ENCODE data around the gene NACA2.
"Not testable (repeated sequence)": the region's sequence is repeated elsewhere in the genome, so short reads cannot be mapped to it uniquely, and the experiment has no call there.

The NACA2 gene

GRCh38 chr17:61591018-61591417 lies at the start of gene NACA2:
TSS of gene NACA2 (minus strand) at chr17:61591219. CDS start at chr17:61591180, 39 bp downstream.
- no peak for DNase-seq

DNA sequence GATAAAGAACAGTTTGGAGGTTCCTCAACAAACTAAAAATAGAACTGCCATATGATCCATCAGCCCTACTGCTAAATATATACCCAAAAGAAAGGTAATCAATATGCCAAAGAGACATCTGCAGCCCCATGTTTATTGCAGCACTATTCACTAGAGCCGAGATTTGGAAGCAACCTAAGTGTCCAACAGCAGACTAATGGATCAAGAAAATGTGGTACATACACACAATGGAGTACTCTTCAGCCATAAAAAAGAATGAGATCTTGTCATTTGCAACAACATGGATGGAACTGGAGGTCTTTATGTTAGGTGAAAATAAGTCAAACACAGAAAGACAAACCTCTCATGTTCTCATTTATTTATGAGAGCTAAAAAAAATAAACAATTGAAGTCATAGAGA lies 48.8 kb upstream of the NACA2 start:
- DNase-seq = no peak

GRCh38 chr17:61638087-61638486 lies 47.1 kb upstream of the NACA2 start:
- no peak for DNase-seq

GRCh38 chr17:61635913-61636432 lies 45.0 kb upstream of the NACA2 start:
- DNase-seq = no peak

GRCh38 chr17:61634942-61635538 lies 44.0 kb upstream of the NACA2 start:
- no peak for DNase-seq

DNA sequence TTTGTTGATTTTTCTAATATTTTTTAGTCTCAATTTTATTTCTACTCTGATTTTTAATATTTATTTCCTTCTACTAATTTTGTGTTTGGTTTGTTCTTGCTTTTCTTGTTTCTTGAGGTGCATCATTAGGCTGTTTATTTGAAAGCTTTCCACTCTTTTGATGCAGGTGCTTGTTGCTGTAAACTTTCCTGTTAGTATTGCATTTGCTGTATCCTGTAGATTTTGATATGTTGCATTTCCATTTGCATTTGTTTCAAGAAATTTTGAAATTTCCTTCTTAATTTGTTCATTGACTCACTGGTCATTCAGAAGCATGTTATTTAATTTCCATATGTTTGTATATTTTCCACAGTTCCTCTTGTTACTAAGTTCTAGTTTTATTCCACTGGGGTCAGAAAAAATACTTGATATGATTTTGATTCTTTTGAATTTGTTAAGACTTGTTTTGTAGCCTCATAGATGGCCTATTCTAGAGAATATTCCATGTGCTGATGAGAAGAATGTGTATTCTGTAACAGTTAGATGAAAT lies 43.1 kb upstream of the NACA2 start:
- DNase-seq = no peak

GRCh38 chr17:61632826-61633225 lies 41.8 kb upstream of the NACA2 start:
- DNase-seq = no peak

GRCh38 chr17:61631800-61632199 lies 40.8 kb upstream of the NACA2 start:
- DNase-seq = no peak

- not testable (repeated sequence) for DNase-seq
Observed at GRCh38 chr17:61628158-61628557, 37.1 kb upstream of the NACA2 start.

GRCh38 chr17:61627658-61628057 lies 36.6 kb upstream of the NACA2 start:
- no peak for DNase-seq

GRCh38 chr17:61627125-61627524 lies 36.1 kb upstream of the NACA2 start:
- no peak for DNase-seq

DNA sequence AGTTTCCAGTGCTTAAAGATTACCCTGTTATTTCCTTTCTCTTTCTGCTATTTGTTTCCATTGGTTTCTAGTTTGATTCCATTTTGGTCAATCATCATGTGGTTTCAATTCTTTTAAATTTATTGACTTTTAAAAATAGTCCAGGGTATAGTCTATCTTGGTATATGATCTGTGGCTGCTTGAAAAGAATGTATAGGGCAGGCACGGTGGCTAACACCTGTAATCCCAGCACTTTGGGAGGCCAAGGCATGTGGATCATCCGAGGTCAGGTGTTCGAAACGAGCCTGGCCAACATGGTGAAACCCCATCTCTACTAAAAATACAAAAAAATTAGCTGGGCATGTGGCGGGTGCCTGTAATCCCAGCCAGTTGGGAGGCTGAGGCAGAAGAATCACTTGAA lies 34.5 kb upstream of the NACA2 start:
- no peak for DNase-seq

DNA sequence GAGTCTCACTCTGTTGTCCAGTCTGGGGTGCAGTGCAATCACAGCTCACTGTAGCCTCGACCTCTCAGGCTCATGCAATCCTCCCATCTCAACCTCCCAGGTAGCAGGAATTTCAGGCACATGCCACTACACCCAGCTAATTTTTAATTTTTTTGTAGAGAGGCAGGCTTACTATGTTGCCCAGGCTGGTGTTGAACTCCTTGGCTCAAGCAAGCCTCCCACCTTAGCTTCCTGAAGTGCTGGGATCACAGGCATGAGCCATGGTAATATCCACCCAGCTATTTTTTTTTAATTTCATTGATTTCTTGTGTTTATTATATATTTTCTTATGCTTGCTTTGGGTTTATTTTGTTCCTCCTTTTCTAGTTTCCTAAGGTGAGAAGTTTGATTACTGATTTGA lies 33.9 kb upstream of the NACA2 start:
- DNase-seq = no peak

GRCh38 chr17:61621317-61621716 lies 30.3 kb upstream of the NACA2 start:
- DNase-seq = no peak

GRCh38 chr17:61619953-61620352 lies 28.9 kb upstream of the NACA2 start:
- no peak for DNase-seq

DNA sequence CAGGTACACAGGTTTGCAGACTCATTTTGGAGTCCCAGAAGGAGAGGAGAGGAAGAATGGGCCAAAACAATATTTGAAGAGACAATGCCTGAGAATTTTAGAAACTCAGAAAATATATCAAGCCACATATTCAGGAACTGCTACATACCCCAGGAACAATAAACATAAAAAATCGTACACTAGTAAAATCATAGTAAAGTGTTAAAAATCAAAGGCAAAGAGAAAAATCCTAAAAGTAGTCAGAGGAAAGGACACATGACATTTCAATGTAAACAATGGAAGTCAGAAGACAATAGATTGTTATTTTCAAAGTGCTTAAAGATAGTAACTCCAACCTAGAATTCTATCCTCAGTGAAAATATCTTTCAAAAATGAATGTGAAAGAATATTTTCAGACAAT lies 28.5 kb upstream of the NACA2 start:
- no peak for DNase-seq

DNA sequence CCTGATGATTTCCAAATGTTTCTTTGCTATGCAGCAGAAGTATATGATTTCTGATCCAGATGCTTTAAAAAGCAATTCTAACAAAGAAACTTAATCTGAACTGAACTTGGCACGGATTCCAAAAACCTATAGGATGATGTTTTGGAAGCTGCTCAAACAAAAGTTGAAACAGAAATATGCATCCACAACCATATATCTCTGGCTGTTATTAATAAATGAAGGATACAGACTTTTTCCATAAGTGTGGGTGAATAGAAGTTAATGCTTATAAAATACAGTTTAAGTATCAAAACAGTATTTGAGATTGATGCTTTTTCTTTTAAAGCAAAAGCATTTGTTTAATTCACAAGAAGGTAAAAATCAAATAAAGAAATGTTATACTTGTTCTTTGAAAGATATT lies 27.9 kb upstream of the NACA2 start:
- DNase-seq = no peak

- peak; percentile 73 for DNase-seq
Observed at GRCh38 chr17:61617330-61617729, 26.3 kb upstream of the NACA2 start.

DNA sequence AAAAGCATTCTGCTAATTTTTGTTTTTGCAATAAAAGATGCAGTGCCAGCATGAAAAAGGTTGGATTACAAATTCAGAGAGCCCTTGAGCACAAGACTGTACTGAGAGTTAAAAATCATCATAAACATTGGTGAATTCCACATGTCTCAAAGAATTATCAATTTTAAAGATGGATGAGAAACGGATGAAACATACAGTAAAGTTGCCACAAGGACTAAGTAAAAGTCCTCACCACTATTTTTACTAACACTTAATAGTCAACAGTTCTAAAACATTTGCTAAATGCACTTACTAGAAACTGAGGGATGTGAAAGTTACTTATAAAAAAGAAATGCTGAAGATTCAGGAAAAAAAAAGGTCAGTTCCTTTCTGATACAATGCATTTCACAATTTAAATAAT lies 25.8 kb upstream of the NACA2 start:
- no peak for DNase-seq

DNA sequence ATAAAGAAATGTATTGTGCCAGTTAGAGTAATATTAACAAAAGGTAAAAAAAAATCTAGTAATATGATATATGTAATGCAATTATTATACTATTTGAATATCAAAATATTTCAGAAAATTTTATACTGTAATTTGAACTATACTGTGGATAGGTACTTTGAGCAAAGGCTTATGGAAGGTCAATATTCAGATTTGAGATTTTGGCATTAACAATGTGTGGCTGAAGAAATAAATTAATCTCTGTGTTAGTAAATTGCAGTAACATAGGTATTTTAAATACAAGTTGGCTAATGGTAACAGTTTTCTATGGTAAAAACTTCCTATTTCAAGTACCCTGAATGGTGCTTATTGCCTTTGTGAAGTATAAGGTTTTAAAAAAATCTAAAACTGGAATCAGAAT lies 23.2 kb upstream of the NACA2 start:
- DNase-seq = no peak

DNA sequence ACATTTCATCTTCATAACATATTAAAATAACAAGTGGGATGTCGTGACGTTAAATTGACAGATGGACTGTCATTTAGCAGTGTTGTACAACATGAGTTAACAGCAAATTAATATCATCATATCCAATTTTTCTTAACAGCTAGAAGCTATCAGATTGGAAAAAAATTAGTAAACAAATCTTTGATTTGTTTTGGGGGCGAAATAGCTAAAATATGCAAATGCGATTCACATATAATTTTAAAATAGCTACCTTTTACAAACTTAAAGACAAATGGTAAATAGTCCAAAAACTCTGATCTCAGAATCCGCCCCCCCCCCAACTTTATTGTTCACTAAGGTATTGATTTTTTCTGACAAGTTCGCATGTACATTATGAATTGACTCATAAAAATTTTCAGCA lies 20.3 kb upstream of the NACA2 start:
- no peak for DNase-seq

- DNase-seq = no peak
Observed at GRCh38 chr17:61605692-61606091, 14.7 kb upstream of the NACA2 start.

- no peak for DNase-seq
Observed at GRCh38 chr17:61601297-61601696, 10.3 kb upstream of the NACA2 start.

- DNase-seq = no peak
Observed at GRCh38 chr17:61600621-61601020, 9.6 kb upstream of the NACA2 start.

DNA sequence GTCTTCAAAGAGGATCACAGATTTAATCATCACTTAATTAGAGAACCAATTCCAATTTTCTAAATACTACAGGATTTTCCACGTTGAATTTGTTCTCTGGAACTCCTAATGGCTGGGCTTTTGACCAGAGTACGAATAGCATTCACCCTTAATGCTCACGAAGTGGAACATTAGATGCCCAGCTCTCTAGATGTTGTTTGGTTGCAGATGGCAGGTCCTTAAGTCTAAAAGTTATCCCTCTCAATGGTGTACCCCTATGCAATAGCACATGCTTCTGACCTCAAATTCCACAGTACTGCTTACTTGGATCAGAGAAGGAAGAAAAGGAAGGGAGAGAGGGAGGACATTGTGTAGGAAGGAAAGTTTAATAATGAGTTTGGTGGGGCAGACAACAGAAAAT lies 8.6 kb upstream of the NACA2 start:
- no peak for DNase-seq

Measured in left hindlimb (tissue), 1 donor.